ENCODE results near the gene ITGAE.

The ITGAE gene

DNA sequence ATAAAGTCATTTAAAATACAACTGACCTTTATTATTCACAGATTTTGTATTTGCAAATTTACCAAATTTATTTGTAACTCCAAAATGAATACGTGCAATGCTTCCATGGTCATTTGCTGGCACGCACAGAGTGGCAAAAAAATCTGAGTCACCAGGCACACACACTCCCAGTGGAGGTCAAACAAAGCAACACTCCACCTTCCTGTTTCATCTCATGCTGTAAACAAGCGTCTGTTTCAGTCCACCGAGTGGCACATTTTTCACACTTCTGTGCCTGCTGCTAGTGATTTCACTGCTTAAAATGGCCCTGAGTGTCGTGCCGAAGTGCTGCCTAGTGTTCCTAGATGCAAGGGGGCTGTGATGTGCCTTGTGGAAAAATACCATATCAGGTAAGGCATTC, 17.8 kb upstream of the ITGAE start:
- no peak for DNase-seq (ENCODE audit: low read depth)

DNA sequence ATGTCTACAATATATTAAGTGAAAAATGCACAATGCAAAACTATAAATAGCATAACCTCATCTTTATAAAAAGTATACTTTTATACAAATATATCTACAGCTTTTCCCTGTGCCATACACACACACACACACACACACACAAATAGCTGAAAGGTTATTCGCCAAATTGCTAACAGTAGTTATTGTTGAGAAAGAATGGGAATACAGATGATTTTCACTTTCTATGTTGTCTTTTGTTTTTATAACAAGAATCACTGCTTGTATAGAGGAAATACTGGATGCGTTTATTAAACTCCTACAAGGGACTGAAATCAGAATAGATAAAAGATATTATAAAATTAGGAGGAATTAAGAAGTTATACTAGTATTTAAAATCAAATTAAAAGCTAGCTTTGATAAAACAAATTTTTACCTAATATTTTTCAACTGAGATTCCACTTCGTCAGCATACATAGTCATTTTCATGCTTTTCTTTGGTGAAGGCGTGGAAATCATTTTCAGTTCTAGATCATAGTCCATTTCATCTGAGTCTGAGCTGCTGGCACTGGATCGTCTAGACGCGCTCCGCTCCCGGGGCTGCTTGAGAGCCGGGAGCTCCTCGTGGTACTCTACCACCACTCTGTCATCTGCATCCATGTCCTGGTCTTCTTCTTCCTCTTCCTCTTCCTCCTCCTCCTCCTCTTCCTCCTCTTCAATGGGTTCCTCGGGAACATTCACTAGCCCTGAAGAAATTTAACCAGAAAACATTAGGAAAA, 17.0 kb upstream of the ITGAE start:
- DNase-seq (ENCODE audit: low read depth): no peak

DNA sequence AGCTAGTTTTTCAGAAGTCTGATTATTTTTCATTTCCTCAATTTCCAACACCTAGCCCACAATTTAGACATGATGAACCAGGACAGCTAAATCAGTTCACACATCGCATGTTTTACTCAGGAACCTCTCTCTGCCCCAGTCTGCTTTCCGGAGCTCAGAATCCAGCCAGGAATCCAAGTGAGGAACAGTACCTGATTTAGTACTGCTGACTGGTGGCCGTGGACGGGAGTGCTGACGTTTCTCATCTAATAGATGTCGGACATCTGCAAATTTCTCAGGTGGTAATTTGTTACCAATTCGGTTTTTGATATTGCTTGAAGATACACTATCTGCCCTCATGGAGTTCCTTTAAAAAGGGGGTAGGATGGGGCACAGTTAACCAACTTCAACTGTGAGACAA, 14.9 kb upstream of the ITGAE start:
- no peak for DNase-seq (ENCODE audit: low read depth)

DNA sequence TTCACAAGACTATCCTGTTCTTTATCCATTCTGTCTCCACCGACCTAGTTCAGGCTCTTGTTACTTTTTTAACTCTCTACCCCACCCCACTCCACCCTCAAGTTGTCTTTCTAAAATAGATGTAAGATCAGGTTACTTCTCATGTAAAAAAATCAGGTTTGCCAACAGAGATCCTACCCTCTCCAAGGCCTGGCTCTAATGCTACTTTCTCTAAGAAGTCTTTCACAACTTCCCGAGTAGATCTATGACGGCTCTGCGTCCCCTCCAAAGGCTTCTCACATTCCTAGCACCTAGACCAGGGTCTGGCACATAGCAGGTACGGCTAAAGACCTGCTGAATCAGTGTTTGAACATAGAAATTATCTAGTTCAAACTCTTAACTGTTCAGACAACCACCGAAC, 14.1 kb upstream of the ITGAE start:
- no peak for DNase-seq (ENCODE audit: low read depth)

DNA sequence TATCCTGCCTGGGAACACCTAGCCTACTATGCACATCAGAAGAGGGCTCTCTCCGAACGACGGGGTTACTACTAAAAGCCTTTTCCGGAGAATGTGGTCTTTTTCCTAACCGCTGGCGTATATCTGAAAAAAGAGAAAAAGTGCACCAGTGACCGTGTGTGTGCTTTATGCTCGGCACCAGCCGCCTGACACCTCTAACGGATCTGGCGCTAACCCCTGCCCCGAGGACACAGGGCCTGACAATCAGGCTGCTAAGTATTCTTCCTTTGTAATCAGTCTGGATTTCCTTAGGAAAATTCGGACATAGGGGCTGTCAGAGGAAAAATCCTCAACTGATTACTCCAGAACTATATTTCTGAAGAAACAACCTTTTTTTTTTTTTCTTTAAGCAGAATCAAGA, 13.4 kb upstream of the ITGAE start:
- no peak for DNase-seq (ENCODE audit: low read depth)

DNA sequence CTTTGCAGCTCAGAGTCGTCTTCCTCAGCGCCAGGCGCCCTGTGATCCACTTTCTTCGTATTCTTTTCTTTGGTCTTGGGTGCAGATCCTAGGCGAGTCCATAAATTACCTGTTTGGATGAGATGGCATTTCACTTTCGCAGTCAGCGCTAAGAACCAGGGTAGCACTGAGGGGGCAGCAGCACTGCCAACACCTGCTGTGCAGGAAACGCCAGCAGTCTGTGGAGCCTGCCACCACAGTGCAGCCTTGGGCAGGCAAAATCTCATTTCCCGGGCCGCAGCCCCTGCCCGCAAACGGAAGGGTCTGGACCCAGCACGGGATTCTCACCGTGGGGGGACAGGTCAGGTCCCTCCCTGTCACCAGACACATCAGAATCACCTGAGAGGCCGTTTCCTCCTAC, 12.2 kb upstream of the ITGAE start:
- DNase-seq (ENCODE audit: low read depth): no peak

DNA sequence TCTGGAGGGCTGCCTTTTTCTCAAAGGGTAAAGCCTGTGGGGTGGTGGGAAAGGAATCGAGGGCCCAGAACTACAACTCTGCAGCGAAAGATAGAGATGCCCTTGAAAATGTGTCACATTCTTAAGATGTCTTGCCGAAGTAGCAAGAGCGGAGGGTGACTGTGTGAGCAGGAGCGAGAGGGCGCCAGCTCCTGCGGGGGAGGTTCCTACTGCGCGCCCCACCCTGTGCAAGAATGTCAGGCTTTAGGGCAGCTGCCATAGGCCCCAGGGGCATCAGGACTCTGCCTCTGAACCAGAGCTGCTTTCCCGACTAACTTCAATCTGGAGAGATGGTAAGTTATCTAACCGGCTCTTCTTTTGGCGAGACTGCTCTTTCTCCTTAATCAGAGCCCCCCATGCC, 11.8 kb upstream of the ITGAE start:
- DNase-seq (ENCODE audit: low read depth): no peak

DNA sequence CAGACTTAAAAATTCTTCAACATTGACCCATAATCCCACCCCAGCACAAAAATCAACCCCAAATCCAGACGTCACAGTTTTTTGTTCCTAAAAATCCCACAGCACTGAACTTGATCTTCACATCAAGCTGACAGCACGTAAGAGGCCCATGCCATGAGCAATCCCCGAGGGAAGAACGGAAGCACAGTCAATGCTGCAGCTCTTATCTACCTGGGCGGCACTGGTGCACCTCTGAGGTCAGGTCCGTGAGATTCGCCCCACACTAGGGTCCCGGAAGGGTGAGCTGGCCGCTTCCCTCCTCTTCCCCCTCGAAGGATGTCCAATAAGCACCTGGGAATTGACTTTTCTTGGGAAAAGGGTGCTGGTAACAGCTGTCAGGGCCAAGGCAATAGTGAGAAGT, 11.3 kb upstream of the ITGAE start:
- DNase-seq (ENCODE audit: low read depth): no peak

DNA sequence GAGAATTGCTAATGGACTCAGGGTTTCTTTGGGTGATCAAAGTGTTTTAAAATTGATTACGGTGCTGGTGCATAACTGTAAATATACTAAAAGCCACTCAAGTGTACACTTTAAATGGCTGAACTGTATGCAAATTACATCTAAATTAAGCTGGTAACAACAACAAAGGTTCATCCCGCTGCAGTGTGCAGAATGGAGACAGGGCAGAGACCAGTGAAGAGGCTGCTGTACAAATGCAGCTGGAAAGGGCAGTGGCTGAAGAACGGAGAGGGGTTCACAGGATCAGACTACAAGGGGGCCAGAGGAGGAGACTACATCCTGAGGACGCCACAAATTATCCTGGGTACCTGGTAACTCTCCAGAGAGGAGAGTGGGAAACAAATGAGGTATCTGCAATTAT, 9.0 kb upstream of the ITGAE start:
- DNase-seq (ENCODE audit: low read depth): no peak

DNA sequence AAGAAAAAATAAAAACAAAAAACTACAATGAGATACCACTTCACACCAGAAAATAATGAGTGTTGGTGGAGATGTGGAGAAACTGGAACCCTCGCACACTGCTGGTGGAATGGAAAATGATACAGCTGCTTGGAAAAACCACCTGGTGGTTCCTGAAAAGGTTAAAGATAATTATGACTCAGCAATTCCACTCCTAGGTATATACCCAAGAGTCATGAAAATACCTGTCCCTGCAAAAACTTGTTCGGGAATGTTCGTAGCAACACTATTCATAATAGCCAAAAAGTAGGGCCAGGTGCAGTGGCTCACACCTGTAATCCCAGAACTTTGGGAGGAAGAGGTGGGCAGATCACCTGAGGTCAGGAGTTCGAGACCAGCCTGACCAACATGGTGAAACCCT, 8.1 kb upstream of the ITGAE start:
- DNase-seq (ENCODE audit: low read depth): no peak

DNA sequence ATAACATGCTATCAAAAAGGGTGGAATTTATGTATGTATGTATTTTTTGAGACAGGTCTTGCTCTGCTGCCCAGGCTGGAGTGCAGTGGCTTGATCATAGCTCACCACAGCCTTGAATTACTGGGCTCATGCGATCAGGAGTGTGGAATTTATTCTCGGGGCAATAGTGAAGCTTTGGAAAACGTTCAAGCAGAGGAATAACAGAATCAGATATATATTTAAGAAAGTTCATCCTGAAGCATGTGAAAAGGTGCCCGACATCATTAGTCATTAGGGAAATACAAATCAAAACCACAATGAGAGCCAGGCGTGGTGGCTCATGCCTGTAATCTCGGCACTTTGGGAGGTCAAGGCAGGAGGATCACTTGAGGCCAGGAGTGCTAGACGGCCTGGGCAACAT, 7.7 kb upstream of the ITGAE start:
- DNase-seq (ENCODE audit: low read depth): no peak

DNA sequence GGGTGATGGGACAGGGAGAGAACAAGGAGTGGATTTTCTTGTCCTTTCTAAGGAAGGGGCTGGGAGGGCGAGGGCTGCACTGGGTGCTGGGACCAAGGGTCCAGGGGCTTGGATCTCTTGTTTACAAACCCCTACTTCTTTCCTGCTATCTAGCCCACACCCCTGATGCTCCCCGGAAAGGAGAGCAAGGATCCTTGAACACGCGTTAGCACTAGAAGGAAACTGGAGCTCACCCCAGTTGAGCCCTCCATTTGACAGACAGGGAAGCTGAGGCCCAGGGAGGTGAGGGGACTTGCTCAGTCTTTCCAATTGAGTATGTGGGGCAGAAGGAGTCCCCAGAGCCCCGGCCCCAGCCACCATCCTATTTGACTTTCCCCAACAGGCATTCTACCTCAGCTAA, 4.6 kb upstream of the ITGAE start:
- DNase-seq (ENCODE audit: low read depth): no peak

DNA sequence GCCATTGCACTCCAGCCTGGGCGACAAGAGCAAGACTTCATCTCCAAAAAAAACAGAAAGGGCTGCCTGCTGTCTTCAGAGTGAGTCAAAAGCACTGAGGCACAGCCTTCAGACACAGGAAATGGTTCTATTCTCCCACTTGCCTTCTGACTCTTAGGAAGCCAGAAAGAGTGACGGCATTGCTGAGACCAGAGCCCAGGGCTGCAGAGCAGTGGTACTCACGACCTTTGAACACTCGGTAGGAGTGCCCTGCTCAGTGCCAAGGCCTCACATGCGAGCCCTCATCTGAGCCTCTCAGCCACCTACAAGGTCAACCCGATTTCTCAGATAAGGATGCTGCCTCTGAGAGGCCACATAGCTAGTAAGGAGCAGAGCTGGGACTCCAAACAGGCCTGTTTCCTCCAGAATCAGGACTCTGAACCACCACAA, 3.5 kb upstream of the ITGAE start:
- DNase-seq (ENCODE audit: low read depth): no peak

DNA sequence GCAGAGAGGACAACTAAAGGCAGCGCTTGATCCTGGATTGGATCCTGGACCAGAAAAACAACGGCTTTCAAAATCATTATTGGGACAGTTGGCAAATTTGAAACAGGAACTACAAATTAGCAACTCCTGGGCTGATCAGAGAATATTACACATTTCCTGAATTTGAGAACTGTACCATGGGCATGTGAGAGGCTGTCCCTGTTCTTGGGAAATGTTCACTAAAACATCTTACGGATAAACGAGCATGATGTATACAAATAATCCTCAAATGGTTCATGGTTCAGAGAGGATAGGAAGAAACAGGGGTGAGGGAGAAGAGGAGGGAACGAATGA, 2.3 kb upstream of the ITGAE start:
- DNase-seq (ENCODE audit: low read depth): no peak

DNA sequence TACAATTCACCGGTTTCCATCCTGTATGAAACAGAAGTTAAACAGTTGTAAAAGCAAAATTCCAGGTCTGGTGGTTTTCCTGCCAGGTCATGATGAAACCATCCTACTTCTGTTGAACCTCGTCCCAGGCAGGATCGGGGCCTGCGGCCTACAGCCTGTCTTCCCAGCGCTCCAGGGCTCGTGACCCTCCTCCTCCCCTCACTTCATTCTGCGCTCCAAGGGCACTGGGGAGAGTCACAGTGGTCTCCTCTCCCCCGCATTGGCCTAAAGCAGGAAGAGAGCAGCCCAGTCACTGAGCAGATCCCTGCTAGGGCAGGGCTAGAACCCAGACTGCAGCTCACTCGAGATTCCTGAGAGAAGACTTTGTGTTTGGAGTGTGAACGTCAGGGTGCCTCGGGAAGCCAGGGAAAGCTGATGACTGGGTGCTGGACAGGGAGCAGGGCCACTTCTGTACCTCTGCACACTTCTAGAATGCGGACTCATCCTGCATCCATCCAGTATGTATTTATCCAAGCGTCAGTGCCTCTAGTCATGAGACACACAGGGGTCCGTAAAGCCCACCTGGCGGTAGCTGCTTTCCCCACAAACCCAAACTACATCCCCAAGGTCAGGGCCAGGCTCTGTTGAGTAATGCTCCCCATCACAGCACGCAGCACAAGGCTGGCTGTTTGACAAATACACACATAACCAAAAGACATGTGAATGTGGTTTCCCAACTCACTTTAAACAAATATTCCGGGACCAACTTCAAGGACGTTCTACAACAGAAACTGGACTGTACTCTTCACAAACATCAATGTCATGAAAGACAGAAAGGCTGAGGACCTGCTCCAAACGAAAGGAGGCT, 1.7 kb upstream of the ITGAE start:
- DNase-seq (ENCODE audit: low read depth): peak; percentile 64

DNA sequence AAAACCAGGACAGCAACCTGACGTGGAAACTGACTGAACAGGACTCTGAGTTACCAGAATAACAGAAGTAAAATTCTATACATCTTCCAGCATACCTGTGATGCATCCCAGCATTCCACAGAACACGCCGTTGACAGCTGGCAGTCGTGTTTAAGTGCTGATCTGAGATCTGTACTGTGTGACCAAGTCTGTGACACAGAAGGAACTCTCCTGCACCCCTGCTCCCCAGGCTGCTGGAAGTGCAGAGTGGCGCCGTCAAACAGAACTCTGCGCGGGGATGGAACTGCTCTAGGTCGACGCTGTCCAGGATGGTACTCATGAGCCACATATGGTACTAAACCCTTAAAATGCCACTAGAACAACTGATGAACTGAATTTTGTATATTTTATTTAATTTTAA, 804 bp upstream of the ITGAE start:
- no peak for DNase-seq (ENCODE audit: low read depth)

DNA sequence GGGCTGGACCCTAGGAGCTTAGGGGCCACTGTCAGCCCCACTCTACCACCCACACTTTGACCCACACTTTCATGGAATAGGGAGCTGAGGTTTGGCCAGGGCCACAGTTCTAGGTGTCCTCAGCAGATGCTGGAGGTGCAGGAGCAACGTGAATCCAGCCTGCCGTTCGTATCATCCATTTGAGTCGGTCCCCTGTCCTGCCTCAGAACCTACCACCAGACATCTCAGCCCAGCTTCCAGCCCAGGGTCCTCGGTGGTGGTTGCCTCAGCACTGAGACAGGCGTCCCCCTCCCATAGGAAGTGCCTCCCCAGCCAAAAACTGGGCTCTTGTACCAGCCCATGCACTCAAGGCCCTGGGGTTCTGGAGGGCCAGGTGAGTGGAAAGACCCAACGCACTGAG, 359 bp upstream of the ITGAE start:
- no peak for DNase-seq (ENCODE audit: low read depth)

DNA sequence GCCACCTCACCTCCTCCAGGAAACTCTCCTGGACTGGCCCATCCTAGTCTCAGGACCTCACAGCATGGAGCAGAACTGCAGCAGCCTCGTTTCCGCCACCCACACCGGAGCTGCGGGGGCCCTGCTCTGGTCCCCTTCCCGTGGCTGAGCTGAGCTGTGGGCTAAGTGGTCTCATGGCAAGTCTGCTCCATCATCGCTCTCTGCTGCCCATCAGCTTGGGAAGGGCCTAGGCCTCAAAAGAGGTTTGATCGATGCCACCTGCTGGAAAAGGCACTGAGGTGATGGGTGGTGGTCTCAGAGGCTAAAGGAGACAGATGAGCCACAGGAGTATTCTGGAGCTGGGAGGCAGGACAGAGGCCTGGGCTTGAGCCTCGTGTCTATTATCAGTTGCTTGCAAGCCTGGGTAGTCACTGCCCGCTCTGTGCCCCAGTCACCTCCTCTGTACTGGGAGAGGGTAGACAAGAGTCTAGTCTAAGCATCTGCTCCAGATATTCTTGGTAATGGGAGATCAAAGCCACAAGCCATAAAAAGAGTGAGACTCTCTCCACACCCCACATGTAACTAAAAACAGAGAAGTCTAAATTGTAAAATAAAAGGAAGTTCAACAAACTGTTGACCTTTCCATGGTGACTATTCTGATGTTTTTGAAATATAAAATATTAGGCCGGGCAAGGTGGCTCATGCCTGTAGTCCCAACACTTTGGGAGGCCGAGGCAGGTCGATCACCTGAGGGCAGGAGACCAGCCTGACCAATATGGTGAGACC, 1.6 kb downstream of the ITGAE start:
- DNase-seq (ENCODE audit: low read depth): no peak

DNA sequence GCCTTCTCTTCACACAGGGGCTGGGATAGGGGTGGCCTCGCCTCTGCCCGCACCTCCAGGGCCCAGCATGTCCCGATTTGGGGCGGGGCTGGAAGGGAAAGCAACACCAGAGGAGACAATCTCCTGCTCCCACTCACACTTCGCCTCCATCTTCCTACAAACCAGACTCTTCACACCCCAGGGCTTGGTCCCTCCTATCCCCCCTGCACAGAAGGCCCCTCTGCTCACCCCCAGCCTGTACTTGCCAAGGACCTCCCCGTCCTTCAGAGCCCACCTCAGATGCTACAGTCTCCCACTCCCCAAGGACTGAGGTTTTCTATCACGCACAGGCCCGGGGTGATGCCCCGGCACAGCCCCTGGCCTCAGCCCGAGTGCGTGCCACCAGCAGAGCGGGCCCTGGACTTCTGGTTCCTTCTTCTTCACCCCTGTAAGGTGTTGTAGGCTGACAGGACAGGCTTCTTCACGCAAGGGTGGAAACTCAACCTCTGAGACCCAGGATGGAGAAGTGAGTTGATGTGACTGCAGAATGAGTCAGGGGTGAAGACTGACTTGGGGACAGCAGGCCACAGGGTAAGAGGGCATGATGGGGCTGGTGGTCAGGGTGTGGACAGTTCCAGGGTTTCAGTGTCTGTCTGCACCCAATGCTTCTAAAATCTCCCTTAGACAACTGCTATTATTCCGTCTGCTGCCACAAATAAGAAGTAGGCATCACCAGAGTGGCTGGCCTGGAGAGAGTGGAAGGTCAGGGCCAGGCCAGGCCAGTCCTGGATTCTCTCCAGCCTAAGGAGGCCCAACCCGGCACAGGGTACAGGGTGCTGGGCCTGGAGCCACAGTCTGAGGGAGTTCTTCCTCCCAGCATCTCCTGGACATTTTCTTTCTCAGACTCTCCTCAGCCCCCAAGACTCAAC, 2.5 kb downstream of the ITGAE start:
- no peak for DNase-seq (ENCODE audit: low read depth)

DNA sequence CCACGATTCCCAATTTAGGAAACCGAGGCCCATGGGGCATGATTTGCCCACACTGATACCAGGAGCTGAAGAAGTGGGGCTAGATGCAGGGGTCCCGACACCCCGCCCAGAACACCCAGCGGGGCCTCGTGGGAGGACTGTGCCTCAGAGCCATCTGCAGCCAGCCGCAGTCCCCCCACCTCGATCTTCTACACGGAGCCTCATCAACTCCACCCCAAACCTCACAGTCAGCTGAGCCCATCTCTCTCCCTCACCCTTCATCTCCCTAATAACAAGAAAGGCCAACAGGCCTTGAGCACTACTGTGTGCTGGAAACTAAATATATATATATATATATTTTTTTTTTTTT, 4.2 kb downstream of the ITGAE start:
- no peak for DNase-seq (ENCODE audit: low read depth)

DNA sequence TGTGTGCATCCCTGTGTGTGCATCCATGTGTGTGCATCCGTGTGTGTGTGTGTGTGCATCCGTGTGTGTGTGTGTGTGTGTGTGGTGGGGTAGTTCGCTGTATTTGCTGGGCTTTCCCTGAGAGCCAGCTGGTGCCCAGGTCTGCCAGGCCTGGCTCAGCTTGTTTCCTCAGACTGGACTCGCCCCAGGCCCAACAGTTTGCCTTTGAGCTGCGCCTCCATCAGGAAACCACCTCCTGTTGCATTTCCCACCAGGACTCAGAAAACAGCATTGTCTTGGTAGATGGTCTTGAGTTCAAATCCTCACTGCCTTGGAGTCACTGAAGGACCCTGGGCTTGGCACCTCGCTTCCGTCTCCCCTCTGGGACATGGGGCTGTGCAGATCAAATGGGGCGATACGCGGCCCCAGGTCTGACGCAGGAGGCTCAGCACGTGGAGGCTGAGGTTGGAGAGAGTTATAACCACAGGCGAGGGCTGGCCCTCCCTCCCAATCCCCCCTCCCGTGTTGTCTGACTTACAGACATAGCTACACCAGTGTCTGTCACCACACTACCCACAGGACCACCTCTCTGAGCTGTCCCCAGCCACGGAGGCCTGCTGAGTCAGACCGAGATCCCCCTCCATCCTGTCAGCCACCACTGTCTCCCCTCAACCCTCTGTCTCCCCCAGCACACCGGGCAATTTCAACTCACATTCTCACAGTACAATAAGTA, 4.7 kb downstream of the ITGAE start:
- no peak for DNase-seq (ENCODE audit: low read depth)
